Fibroblast of peridontal ligament (primary cell): ENCODE results near the gene BCL2L14.
"Not testable (repeated sequence)": the region's sequence is repeated elsewhere in the genome, so short reads cannot be mapped to it uniquely, and the experiment has no call there.

Source experiments
- DNase-seq: peaks from one replicate; pipeline ENCODE4 v3.0.0-alpha.2; 2010; ENCODE audit errors: extremely low read depth

Gene BCL2L14

DNA sequence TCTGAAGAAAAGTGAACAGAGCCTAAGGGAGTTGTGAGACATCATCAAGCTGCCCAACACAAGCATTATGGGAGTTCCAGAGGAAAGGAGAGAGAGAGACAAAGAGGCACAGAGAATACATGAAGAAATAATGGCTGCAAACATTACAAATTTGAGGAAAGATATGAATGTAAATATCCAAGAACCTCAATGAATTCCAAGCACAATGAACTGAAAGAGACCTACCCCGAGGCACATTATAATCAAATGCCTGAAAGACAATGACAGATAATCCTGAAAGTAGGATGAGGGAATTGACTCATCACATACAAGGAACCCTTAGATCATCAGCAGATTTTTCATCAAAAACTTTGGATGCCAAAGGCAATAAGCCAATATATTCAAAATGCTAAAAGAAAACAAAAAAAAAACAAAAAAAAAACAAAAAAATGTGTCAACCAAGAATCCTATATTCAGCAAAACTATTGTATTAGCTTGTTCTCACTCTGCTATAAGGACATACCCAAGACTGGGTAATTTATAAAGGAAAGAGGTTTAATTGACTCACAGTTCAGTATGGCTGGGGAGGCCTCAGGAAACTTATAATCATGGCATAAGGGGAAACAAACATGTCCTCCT lies 37.8 kb downstream of the BCL2L14 start:
- no peak for DNase-seq

DNA sequence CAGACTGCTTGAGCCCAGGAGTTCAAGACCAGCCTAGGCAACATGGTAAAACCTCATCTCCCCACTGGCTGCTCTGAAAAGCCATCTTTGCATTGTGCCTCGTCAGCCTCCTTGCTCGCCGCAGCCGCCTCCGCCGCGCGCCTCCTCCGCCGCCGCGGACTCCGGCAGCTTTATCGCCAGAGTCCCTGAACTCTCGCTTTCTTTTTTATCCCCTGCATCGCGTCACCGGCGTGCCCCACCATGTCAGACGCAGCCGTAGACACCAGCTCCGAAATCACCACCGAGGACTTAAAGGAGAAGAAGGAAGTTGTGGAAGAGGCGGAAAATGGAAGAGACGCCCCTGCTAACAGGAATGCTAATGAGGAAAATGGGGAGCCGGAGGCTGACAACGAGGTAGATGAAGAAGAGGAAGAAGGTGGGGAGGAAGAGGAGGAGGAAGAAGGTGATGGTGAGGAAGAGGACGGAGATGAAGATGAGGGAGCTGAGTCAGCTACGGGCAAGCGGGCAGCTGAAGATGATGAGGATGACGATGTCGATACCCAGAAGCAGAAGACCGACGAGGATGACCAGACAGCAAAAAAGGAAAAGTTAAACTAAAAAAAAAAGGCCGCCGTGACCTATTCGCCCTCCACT lies 40.3 kb downstream of the BCL2L14 start:
- DNase-seq = not testable (repeated sequence)

DNA sequence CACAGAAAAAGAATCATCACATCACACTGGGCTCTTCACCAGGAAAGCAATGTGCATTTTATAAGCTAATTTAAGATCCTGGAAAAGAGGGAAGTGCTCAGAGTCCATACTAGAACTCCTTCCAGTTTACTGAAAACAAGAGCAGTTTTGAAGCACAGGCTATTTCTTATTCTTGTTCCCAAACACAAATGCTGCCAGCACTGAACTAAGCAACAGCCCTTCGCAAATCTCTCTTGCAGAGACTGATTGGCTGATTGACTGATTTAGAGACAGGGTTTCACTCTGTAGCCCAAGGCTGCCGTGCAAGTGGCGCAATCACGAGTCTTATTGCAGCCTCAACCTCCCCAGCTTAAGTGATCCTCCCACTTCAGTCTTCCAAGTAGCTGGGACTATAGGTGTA lies 44.8 kb downstream of the BCL2L14 start:
- DNase-seq = no peak

DNA sequence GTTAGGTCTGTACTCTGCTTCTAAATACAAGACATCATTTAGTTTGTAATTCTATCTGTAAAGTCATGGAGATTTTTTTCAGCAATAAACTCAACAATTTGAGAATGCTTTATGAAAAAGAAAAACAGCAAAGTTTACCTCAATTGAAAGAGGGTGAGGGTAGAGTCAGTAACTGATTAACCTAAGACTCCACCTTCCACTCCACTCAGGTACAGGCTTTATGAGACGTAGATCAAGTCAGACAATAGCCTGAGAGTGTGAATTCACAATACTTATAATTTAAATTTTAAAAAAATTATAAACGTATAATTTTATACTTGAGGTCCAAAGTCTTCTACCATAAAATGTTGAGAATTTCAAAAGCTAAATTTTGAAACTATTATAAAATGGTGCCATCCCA lies 45.9 kb downstream of the BCL2L14 start:
- no peak for DNase-seq

DNA sequence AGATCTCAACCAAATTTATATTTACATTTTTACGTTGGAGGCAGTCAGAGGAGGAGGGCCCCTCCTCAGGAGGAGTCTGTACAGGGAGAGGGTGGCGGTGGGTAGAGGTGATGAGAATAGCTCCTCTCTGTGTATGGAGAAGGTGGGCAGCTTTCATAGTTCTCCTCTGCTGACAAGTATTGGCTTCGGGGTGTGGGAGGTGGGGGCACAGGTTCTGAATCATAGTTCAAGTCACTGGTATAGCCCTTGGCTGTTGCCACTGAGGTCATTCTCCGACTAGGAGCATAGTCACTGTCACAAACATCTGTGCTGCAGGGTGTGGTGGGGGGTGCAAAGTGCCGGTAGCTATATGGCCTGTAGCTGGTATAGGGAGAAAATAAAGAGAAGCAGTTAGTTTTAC lies 50.3 kb downstream of the BCL2L14 start:
- DNase-seq = no peak

GRCh38 chr12:12123036-12123604 lies 52.4 kb downstream of the BCL2L14 start:
- DNase-seq = peak; percentile 7

DNA sequence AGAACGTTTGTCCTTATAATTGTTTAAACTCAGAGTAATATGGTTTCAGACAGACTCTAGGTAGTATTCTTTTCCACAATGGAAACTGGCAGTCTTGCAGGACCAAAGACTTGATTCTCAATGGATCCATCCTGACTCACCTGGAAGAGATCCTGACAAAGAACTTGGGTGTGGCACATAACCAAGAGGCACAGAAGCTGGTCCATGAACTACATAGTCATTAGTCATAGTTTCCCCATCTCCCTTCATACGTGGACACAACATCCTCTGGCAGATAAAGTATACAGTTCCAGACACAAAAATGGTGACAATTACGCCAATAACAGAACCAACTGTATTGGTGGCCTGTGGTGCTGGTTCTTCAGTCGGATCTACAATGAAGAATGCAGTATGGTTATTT lies 55.8 kb downstream of the BCL2L14 start:
- no peak for DNase-seq

- no peak for DNase-seq
Measured at GRCh38 chr12:12127304-12127703, 56.6 kb downstream of the BCL2L14 start.

GRCh38 chr12:12128670-12129069 lies 57.9 kb downstream of the BCL2L14 start:
- no peak for DNase-seq

DNA sequence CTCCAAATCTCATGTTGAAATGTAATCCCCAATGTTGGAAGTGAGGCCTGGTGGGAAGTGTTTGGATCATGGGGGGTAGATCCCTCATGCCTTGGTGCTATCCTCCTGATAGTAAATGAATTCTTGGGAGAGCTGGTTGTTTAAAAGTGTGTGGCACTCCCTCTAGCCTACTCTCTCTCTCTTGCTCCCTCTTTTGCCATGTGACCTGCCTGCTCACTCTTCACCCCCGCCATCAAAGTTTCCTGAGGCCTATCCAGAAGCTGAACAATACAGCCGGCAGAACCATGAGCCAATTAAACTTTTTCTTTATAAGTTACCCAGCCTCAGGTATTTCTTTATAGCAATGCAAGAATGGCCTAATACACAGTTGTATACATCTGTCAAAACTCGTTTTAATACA lies 62.5 kb downstream of the BCL2L14 start:
- DNase-seq = no peak

- no peak for DNase-seq
Measured at GRCh38 chr12:12133785-12134184, 63.0 kb downstream of the BCL2L14 start.

DNA sequence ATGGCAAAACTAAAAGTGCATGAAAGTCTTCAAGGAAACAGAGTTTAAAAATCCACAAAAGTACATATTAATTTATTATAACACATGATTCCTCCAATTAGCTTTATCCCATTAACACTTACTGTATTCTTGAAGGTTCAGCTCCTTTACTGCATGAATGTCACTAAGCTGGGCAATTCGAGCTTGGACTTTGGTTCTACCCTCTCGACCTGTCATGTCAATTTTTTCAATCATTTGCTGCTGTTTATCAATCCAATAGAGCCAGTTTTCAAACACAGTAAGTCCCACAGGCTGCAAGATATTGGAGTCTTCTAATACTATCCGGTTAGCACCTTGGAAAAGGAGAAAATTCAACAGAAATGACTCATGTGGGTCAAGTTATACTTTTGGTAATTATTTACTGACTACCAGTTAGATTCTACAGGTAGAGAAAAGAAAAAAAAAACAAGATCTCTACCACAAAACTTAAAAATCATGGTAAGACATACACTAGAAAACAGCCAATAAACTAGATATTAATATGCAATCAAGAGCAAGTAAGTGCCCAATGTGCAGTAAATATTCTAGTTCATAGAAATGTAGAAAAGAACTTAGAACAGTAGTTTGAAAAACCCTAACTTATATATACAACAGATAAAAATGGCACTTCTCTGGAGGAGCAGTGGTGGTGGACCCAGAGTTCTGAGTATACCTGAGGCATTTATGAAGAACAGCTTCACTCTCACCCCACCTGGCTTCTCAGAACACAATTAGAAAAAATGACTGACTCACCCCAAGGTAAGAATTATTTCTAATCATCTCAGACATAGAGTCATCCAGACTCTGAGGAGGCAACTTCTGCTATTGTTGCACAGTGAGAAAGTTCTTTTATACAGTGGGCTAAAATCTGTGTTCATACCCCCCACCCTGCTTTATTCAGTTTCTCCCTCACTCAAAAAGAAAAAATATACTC lies 67.7 kb downstream of the BCL2L14 start:
- no peak for DNase-seq

- DNase-seq = no peak
Measured at GRCh38 chr12:12141000-12141399, 70.3 kb downstream of the BCL2L14 start.

DNA sequence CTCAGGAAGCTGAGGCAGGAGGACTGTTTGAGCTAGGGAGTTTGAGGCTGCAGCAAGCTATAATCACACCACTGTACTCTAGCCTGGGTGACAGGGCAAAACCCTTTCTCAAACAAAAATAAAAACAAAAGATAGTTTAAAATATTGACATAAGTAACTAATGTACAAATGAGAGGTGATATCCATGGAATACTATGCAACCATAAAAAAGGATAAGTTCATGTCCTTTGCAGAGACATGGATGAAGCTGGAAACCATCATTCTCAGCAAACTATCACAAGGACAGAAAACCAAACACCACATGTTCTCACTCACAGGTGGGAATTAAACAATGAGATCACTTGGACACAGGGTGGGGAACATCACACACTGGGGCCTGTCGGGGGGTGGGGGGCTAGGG lies 73.8 kb downstream of the BCL2L14 start:
- not testable (repeated sequence) for DNase-seq

- no peak for DNase-seq
Measured at GRCh38 chr12:12147111-12147510, 76.4 kb downstream of the BCL2L14 start.
